ENCODE measurements around the gene HOXC11. TPM values are rescaled to one million over a fixed set of nuclear protein-coding genes. Genes with fewer than 3 reads are reported as not detected.

HOXC11 gene
- total RNA-seq, 1 donor from 2014 or later, result not detected

DNA sequence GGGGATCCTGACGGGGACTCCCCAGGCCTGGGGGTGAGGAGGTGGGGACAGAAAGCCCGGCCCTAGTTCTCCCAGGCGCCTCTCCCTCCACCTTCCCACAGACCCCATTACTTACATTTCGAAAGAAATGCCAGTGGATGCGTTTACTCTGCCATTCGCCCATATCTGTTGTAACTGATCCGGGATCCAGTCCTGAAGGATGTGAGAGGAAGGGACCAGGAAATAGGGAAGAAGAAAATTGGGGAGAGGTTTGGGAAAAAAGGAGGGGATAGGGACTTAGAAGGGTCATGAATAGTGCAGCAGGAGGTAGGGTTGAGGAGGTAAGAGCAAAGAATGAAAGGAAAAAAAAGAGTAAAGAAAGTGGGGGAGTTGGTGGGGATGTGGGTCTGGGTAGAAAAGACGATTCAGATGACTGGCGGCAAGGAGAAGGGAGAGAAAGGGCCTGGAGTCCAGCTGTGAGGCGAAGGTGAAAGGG is 17.1 kb upstream of the HOXC11 start:
- H3K4me3 Mint-ChIP-seq (ENCODE audit: unreplicated experiment), result no peak overlapping the region
- peaks cover 8% of the 10 kb centered on the region for H3K4me1 Mint-ChIP-seq (ENCODE audit: unreplicated experiment)
- no peak for DNase-seq (ENCODE audit: extremely low spot score, unreplicated experiment)
- H3K9me3 Mint-ChIP-seq (ENCODE audit: unreplicated experiment), result no peaks in the 10 kb centered on the region
- H3K36me3 Mint-ChIP-seq (ENCODE audit: unreplicated experiment), result no peaks in the 10 kb centered on the region
- TF ChIP-seq, protein P1, sequence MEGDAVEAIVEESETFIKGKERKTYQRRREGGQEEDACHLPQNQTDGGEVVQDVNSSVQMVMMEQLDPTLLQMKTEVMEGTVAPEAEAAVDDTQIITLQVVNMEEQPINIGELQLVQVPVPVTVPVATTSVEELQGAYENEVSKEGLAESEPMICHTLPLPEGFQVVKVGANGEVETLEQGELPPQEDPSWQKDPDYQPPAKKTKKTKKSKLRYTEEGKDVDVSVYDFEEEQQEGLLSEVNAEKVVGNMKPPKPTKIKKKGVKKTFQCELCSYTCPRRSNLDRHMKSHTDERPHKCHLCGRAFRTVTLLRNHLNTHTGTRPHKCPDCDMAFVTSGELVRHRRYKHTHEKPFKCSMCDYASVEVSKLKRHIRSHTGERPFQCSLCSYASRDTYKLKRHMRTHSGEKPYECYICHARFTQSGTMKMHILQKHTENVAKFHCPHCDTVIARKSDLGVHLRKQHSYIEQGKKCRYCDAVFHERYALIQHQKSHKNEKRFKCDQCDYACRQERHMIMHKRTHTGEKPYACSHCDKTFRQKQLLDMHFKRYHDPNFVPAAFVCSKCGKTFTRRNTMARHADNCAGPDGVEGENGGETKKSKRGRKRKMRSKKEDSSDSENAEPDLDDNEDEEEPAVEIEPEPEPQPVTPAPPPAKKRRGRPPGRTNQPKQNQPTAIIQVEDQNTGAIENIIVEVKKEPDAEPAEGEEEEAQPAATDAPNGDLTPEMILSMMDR (IDR thresholded peaks at IDR 0.05), result no peak
- H3K27ac Mint-ChIP-seq (ENCODE audit: unreplicated experiment), result no peak overlapping the region
- peaks cover 92% of the 10 kb centered on the region for H3K27me3 Mint-ChIP-seq (ENCODE audit: unreplicated experiment)

DNA sequence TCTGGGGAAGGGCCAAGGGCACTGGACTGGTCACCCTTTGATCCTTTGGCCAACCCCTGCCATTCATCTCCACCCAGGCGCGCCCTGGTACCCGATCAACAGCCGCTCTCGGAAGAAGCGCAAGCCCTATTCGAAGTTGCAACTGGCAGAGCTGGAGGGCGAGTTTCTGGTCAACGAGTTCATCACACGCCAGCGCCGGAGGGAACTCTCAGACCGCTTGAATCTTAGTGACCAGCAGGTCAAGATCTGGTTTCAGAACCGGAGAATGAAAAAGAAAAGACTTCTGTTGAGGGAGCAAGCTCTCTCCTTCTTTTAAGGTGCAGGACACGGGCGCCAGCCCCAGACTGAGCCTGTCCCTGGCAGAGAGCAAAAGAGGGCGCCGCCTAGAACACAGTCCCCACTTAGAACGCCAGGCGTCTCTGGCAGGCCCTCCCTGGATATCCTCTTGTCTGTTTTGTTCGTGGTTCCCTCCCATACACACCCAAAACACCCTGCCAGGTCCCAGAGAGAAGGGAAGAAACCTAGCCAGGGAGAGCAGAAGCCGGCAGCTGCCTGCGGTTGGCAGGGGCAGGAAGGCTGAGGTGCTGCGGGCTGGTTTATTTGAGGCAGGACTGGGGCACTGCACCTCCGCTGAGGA is 16.6 kb upstream of the HOXC11 start:
- DNase-seq (ENCODE audit: extremely low spot score, unreplicated experiment), result no peak
- peaks cover 88% of the 10 kb centered on the region for H3K27me3 Mint-ChIP-seq (ENCODE audit: unreplicated experiment)
- no peaks in the 10 kb centered on the region for H3K36me3 Mint-ChIP-seq (ENCODE audit: unreplicated experiment)
- TF ChIP-seq, protein P1 (IDR thresholded peaks at IDR 0.05), result no peak
- peaks cover 6% of the 10 kb centered on the region for H3K4me1 Mint-ChIP-seq (ENCODE audit: unreplicated experiment)
- no peak overlapping the region for H3K4me3 Mint-ChIP-seq (ENCODE audit: unreplicated experiment)
- H3K27ac Mint-ChIP-seq (ENCODE audit: unreplicated experiment), result no peak overlapping the region
- no peaks in the 10 kb centered on the region for H3K9me3 Mint-ChIP-seq (ENCODE audit: unreplicated experiment)

DNA sequence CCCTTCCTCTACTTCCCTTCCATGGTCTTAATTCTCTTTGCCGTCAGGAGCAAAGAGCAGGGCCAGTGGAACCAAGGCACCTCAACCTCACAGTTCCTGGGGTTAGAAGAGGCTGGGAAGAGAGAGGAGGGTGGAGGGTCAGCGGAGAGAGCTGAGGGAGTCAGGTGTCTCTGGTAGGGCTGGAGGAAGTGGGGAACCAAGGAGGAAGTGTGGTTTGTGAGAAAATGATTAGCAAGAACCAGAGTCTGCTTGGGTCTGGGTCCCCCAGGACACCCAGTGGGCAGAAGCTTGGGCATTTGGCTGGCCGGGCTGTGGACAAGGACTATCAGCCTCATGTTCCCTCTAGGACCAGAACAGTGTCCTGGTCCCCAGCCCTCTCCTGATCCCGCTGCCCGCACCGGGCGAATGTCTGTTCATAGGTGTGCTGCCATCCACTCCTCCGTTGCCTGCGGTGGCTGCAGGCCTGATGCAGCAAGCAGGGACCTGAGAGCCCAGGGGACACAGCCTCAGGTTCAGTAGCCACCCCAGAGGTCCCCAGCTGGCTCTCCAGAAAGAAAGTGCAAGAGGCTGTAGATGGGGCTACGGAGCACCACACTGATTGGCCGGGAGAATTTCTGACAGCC is 15.9 kb upstream of the HOXC11 start:
- peaks cover 87% of the 10 kb centered on the region for H3K27me3 Mint-ChIP-seq (ENCODE audit: unreplicated experiment)
- no peaks in the 10 kb centered on the region for H3K36me3 Mint-ChIP-seq (ENCODE audit: unreplicated experiment)
- DNase-seq (ENCODE audit: extremely low spot score, unreplicated experiment), result no peak
- H3K9me3 Mint-ChIP-seq (ENCODE audit: unreplicated experiment), result no peaks in the 10 kb centered on the region
- H3K4me3 Mint-ChIP-seq (ENCODE audit: unreplicated experiment), result no peak overlapping the region
- peaks cover 6% of the 10 kb centered on the region for H3K4me1 Mint-ChIP-seq (ENCODE audit: unreplicated experiment)
- no peak overlapping the region for H3K27ac Mint-ChIP-seq (ENCODE audit: unreplicated experiment)
- TF ChIP-seq, protein P1 (IDR thresholded peaks at IDR 0.05), result no peak

DNA sequence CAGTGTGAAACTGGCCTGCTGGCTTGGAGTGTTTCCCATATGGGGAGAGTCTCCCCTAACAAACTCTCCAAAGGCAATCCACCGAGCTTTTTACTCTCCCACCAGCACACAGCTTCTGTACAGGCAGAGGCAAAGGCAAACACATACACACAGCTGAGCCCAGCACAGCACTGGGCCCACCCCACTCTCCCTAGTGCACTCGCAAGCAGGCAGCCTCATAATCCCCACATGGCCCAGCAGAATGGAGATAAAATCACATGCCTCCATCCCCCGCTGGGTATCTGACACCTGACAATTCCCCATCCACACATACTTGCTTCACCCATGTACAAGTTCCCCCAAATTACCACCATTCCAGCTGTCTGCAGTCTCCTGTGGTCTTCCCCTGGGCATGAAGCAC is 14.8 kb upstream of the HOXC11 start:
- H3K9me3 Mint-ChIP-seq (ENCODE audit: unreplicated experiment), result no peaks in the 10 kb centered on the region
- no peaks in the 10 kb centered on the region for H3K36me3 Mint-ChIP-seq (ENCODE audit: unreplicated experiment)
- TF ChIP-seq, protein P1 (IDR thresholded peaks at IDR 0.05), result no peak
- H3K4me3 Mint-ChIP-seq (ENCODE audit: unreplicated experiment), result no peak overlapping the region
- no peak for DNase-seq (ENCODE audit: extremely low spot score, unreplicated experiment)
- H3K4me1 Mint-ChIP-seq (ENCODE audit: unreplicated experiment), result peaks cover 4% of the 10 kb centered on the region
- no peak overlapping the region for H3K27ac Mint-ChIP-seq (ENCODE audit: unreplicated experiment)
- peaks cover 86% of the 10 kb centered on the region for H3K27me3 Mint-ChIP-seq (ENCODE audit: unreplicated experiment)

DNA sequence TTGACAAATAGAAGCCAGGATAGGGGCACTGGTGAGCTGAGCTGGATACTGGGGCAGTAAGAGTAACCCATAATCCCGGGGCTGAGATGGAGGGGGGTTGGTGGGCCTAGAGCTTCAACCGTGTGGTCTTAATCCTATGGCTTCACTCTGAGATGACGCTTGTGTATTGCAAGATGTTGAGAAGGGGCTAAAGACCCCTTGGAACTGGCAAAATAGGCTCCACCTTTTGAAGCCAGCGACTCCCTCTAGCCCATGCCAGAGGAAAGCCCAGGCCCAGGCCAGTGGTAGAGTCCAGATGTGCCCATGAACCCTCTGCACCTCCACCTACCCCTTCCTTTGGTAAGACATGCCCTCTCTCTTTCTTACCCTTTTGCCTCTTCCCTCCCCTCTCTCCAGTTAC is 13.6 kb upstream of the HOXC11 start:
- TF ChIP-seq, protein P1 (IDR thresholded peaks at IDR 0.05), result no peak

More for the DNA sequence above, 13.6 kb upstream of the HOXC11 start:
- DNase-seq (ENCODE audit: extremely low spot score, unreplicated experiment), result no peak
- Mint-ChIP-seq H3K36me3 (ENCODE audit: unreplicated experiment) (no peaks in the 10 kb centered on the region), H3K4me1 (ENCODE audit: unreplicated experiment) (peaks cover 2% of the 10 kb centered on the region), H3K27ac (ENCODE audit: unreplicated experiment) (no peak overlapping the region), H3K4me3 (ENCODE audit: unreplicated experiment) (no peak overlapping the region), H3K27me3 (ENCODE audit: unreplicated experiment) (peaks cover 84% of the 10 kb centered on the region), H3K9me3 (ENCODE audit: unreplicated experiment) (no peaks in the 10 kb centered on the region)
